Fibroblast of lung (primary cell): ENCODE data around the gene POLD1.

Experiments
- EZH2 ChIP-seq: IDR thresholded peaks from 2 replicates; pipeline ENCODE4 v1.5.1; 2012; ENCODE audit warnings: low read length, control low read depth, mild to moderate bottlenecking; ENCODE audit errors: missing control alignments
- TF ChIP-seq, protein P1 (sequence below), 2 donors: IDR thresholded peaks in 1 of 2; conservative IDR thresholded peaks in 1 of 2; 1 replicate in 1 of 2; 2 replicates in 1 of 2; pipeline ENCODE4 v1.5.1; 2011 to 2012; ENCODE audit warnings: low read length in 2 of 2, control low read depth in 1 of 2, inconsistent platforms in 1 of 2, low read depth in 1 of 2, mild to moderate bottlenecking in 1 of 2

DNA sequence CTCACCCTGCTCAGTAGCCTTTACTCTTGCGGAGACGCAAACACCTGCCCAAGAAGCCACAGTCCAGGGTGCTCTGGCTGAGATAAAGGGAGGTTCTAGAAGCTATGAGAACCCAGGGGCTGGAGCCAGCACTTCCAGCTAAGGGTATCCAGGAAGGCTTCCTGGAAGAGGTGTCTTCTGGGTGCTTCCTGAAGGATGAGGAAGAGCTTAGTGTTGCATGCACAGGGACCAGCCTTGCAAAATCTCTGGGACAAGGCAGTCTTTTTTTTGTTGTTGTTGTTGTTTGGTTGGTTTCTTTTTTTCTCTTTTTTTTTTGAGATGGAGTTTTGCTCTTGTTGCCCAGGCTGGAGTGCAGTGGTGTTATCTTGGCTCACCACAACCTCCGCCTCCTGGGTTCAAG lies 69.1 kb downstream of the POLD1 start:
- TF ChIP-seq, protein P1, sequence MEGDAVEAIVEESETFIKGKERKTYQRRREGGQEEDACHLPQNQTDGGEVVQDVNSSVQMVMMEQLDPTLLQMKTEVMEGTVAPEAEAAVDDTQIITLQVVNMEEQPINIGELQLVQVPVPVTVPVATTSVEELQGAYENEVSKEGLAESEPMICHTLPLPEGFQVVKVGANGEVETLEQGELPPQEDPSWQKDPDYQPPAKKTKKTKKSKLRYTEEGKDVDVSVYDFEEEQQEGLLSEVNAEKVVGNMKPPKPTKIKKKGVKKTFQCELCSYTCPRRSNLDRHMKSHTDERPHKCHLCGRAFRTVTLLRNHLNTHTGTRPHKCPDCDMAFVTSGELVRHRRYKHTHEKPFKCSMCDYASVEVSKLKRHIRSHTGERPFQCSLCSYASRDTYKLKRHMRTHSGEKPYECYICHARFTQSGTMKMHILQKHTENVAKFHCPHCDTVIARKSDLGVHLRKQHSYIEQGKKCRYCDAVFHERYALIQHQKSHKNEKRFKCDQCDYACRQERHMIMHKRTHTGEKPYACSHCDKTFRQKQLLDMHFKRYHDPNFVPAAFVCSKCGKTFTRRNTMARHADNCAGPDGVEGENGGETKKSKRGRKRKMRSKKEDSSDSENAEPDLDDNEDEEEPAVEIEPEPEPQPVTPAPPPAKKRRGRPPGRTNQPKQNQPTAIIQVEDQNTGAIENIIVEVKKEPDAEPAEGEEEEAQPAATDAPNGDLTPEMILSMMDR (conservative IDR thresholded peaks at IDR 0.05 in 1 of 2, IDR thresholded peaks at IDR 0.05 in 1 of 2; ENCODE audit: low read depth in 1 of 2, low read length in 2 of 2) = no peak
- TF ChIP-seq EZH2 = no peak
